Measurements from ENCODE around the gene CGB5.
"Not testable (repeated sequence)": the region's sequence is repeated elsewhere in the genome, so short reads cannot be mapped to it uniquely, and the experiment has no call there.

The CGB5 gene
- 0 reads per million in 2 experiments for total RNA-seq

GRCh38 chr19:49043548-49043947 is at the start of gene CGB5:
Gene CGB5, plus strand, starts transcription at chr19:49043848. Its CDS starts 362 bp downstream, at chr19:49044210.
- not testable (repeated sequence) for DNase-seq (ENCODE audit: low read depth)

DNA sequence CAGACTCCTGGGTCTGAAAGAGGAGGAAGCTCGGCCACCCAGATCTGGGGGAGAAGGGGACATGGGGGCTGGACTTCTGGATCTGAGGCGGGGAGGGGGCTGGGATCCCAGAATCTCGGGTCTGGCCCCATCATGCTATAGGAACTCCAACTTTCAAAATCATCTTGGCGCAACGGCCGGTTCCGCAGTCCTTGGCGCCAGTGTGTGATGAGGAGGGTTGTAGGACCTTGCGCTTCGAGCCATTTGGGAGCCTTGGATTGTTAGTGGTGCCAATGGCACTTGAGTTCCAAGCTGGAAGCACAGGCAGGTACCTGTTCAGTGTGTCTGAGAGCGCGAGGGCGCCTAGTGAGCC is 49.6 kb upstream of the CGB5 start:
- no peak for DNase-seq (ENCODE audit: low read depth)

GRCh38 chr19:48997972-48998371 is 45.7 kb upstream of the CGB5 start:
- DNase-seq (ENCODE audit: low read depth): peak; percentile 15

DNA sequence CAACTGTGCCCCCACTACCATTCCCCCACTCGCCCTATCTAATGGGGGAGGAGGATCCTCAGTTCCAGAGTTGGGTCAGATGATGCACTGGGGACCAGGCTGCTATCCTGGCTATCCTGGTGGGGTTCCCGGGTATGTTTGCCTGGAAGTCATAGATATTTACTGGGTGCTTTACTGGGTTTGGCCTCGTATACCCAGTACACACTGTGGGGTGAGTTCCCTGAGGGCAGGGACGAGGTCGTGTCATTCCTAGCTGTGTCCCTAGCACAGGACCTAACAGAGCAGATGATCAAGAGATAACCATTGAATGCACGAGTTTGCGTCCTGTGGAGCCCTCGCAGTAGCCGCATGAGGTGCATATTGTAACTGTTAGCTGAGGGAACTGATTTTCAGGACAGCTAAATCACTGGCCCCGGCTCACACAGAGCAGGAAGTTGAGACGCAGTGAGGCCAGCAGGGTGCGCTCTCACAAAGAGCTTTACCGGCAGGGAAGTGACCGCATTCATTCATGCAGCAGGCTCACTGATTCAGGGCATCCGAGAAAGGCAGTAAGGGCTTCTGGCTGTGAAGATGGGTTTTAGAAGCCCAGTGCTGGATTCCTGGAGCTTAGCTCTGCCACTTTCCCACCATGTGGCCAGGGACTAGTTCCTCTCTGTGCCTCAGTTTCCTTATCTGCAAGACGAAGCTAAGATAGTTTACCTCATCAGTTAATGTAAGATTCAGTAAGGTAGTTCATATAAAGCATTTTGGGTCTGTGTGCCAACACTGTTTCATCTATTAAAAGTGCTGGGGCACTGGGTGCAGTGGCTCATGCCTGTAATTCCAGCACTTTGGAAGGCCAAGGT is 43.9 kb upstream of the CGB5 start:
- DNase-seq (ENCODE audit: low read depth): peak; percentile 55

GRCh38 chr19:49004133-49004532 is 39.5 kb upstream of the CGB5 start:
- DNase-seq (ENCODE audit: low read depth): no peak

DNA sequence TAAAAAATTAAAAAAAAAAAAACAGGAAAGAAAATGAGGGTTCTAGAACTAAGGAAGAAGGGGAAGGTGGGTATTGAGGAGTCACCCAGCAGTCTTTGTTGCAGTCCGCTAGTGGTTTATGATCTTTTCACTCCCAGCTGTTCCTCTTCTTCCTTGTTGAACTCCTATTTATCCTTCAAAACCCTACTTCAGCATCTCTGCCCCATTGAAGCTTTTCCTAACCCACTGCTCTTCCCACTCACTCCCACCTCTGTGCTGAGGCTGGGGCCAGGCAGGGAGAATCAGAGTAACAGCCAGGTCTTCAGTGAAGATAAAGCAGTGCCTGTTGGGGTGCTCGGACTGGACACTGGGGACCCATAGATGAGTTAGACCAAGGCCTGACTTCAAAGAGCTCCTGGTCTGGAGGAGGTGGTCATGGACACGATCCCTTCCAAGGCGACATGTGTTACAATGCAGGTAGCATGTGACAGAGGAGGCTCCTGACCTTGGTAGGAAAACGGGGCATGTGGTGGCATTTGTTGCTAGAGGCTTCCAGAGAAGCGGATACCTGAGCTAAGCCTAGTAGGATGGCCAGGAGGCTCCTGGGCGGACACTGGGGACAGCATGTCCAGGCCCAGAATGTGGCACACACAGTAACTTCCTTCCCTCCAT is 38.6 kb upstream of the CGB5 start:
- no peak for DNase-seq (ENCODE audit: low read depth)

- no peak for DNase-seq (ENCODE audit: low read depth)
Measured at GRCh38 chr19:49006905-49007304, 36.7 kb upstream of the CGB5 start.

DNA sequence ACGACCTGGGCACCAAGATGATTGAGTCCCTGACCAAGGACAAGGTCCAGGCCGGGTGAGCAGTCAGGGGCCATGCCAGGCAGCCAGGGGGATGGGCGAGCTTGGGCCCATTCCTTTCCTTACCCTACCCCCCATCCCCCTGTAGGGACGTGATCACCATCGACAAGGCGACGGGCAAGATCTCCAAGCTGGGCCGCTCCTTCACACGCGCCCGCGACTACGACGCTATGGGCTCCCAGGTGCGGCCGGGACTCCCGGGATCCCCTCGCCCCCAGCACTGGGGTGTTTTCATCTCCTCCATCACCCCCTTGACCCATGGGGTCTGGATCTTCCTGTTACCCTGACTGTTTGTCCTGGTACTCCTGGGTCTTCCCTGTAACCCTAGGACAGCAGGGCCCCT is 33.8 kb upstream of the CGB5 start:
- no peak for DNase-seq (ENCODE audit: low read depth)

GRCh38 chr19:49010453-49010852 is 33.2 kb upstream of the CGB5 start:
- DNase-seq (ENCODE audit: low read depth): no peak

- DNase-seq (ENCODE audit: low read depth): no peak
Measured at GRCh38 chr19:49011194-49011593, 32.5 kb upstream of the CGB5 start.

DNA sequence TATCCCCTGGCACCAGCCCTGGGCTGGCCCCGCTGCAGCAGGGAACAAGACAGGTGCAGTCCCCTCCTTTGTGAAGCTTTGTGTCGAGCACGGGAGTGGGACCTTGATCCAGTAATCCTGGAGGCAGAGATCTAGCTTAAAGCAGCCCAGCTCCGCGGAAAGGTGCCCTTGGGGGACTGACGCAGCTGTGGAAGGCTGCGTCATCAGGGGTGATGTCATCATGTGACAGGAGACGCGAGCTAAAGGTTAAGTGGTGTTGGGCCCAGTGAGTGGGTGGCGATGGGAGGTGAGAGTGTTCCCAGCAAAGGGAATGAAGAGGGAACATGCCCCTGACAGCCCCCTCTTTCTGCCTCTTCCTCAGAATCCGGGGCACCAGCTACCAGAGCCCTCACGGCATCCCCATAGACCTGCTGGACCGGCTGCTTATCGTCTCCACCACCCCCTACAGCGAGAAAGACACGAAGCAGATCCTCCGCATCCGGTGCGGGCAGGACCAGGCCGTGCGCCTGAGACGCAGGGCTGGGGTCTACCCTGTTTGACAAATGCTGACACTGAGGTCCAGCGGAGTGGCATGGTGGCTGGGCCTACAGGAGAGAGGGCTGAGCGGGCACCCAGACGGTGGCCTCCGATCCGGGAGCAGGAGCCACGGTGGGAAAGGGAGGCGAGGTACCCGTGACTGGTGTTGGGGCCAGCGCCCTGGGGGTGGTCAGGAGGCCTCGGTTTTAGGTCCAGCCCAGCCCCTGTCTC is 29.4 kb upstream of the CGB5 start:
- no peak for DNase-seq (ENCODE audit: low read depth)

GRCh38 chr19:49014870-49015255 is 28.8 kb upstream of the CGB5 start:
- no peak for DNase-seq (ENCODE audit: low read depth)

- DNase-seq (ENCODE audit: low read depth): no peak
Measured at GRCh38 chr19:49016067-49016839, 27.4 kb upstream of the CGB5 start.

DNA sequence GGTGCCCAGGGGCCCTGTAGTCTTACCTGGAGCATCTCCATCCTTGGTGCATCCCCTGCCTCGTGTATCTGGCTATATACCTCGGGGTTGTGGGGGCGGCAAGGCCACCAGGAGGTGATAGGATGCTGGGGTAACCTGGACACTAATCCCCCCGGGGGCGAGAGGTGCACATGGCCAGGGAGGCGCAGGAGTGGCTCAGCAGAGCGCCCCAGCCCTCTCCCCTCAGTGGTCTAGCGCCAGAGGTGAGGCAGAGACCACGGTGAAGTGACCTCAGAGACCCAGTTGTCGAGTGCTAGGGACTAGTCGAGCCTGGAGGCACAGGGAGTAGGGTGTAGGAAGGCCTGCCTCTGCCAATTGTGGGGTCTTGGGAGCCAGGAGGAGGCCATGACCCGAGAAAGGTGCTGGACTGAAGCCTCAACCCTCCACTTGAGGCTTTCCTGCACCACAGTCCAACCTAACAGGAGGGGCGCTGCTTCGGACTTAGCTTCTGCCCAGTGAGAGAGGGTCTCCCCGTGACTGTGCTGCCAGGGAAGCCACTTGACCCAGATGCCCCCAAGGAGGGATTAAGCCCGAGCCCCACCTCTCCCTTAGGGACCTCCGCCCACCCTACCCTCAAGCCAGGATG is 26.5 kb upstream of the CGB5 start, which contains the start of gene LHB:
TSS of gene LHB (minus strand) at position 51 of the 625 bp plus-strand sequence. CDS start at position 41, 10 bp downstream.
- DNase-seq (ENCODE audit: low read depth): no peak

DNA sequence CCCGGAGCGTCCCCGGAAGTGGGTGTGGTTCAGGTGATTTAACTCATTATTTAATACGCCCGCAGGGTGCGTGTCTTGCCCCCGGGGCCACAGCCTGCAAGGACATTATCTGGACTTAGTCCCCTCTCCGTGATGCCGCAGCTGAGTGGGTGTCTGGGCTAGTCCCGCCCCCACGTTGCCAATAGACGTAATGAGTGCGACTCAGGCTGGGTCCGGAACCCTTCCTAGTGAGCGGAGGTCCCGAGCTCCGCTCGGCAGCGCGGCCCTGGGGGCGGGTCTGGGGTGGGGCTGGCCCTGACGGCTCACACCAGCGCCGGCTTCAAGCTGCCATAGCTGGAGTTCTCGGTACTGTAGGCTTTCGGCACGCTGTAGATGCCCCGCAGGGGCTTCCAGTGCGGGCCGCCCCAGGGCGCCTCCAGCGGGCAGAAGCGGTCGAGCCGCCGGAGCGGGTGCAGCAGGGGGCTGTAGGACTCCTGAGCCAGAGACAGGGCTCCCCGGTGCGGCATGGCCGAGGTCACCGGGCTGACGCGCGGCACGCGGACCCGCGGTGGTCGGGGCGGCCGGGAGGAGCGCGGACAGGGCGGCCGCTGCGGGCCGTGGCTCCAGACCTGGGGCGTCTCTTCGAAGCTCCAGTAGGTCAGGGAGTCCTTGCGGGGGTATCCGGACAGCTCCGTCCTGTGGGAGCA is 25.8 kb upstream of the CGB5 start:
- peak; percentile 49 for DNase-seq (ENCODE audit: low read depth)

DNA sequence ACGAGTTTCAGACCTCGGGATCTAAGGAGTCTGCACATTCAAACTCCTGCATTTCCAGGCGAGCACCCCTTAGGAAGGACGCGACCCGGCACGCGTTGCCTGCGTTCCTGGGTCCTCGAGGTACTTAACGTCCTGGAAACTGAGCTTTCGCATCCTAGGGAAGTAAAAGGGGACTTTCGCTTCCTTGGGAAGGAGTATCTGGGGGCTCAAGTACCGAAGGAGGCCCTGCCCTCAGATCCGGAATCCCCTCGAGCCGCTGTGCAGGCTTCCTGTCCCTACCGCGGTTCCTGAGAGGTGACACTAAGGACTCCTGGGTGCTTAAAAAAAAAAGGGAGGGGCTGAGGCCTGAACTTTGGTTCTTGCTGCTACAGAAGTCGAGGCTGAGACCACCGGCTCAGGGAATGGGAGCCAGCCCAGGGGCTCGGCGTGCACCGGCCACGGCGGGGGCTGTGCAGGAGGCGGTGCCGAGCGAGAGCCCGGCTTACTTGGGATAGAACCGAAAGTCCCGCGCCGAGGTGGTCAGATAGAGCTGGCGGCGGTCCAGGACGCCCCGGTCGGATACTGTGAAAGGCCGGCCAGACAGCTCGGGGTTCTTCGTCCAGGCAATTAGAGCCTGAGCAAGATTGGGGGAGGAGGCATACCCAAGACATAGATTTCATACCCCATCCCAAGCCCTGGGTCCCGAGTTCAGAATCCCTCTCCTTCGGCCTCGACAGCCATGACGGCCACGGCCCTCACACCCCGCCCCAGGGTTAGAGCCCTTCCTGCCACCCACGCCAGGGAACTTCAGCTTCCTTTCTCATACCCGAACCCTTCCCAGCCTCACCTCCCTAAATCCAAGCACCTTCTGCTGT is 25.0 kb upstream of the CGB5 start:
- not testable (repeated sequence) for DNase-seq (ENCODE audit: low read depth)

GRCh38 chr19:49019242-49019932 is 24.3 kb upstream of the CGB5 start:
- peak; percentile 50 for DNase-seq (ENCODE audit: low read depth)

DNA sequence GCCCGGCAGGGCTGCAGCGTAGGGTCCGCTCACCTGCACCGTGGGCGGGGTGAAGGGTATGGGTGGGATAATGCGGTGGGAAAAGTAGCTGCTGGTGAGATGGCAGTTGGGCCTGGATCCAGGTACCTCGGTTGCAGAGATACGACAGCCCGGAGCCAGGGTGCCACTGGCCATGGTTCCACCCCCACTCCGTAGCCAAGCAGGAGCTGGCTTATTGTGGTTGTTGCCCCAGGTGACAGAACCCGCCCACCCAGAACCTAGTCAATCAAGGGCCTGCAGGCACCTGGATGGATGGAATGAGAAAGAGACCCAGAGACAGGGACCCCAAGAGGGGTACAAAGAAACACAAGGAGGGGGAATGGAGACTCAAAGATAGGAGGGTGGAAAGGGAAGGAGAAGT is 23.3 kb upstream of the CGB5 start:
- no peak for DNase-seq (ENCODE audit: low read depth)

All from T follicular helper cell (primary cell).